Left hindlimb (tissue), 1 donor: ENCODE results near the gene SPON1.
"Not testable (repeated sequence)": the region's sequence is repeated elsewhere in the genome, so short reads cannot be mapped to it uniquely, and the experiment has no call there.

Experiments used
- DNase-seq: peaks from one replicate; pipeline ENCODE4 v3.0.0-alpha.2; 2018

SPON1 gene

GRCh38 chr11:14252501-14252900, 290.0 kb downstream of the SPON1 start:
- not testable (repeated sequence) for DNase-seq

- DNase-seq = peak; percentile 55
These were observed 290.9 kb downstream of the SPON1 start for GRCh38 chr11:14253421-14253820.

GRCh38 chr11:14253840-14254239, 291.3 kb downstream of the SPON1 start:
- no peak for DNase-seq

GRCh38 chr11:14254533-14255237, 292.2 kb downstream of the SPON1 start:
- no peak for DNase-seq

- DNase-seq = no peak
These were observed 292.7 kb downstream of the SPON1 start for GRCh38 chr11:14255238-14255534.

- no peak for DNase-seq
These were observed 295.9 kb downstream of the SPON1 start for GRCh38 chr11:14258221-14258935.

- no peak for DNase-seq
These were observed 296.8 kb downstream of the SPON1 start for GRCh38 chr11:14259186-14259784.

GRCh38 chr11:14259878-14260277, 297.4 kb downstream of the SPON1 start:
- no peak for DNase-seq

GRCh38 chr11:14261066-14261465, 298.5 kb downstream of the SPON1 start:
- no peak for DNase-seq

- DNase-seq = no peak
These were observed 299.8 kb downstream of the SPON1 start for GRCh38 chr11:14262271-14262846.

- no peak for DNase-seq
These were observed 302.4 kb downstream of the SPON1 start for GRCh38 chr11:14264966-14265365.

- DNase-seq = no peak
These were observed 304.1 kb downstream of the SPON1 start for GRCh38 chr11:14266622-14267021.

GRCh38 chr11:14267861-14268635, 305.5 kb downstream of the SPON1 start:
- DNase-seq = no peak

- no peak for DNase-seq
These were observed 307.4 kb downstream of the SPON1 start for GRCh38 chr11:14269692-14270573.

GRCh38 chr11:14270690-14271542, 308.4 kb downstream of the SPON1 start:
- no peak for DNase-seq

- no peak for DNase-seq
These were observed 311.4 kb downstream of the SPON1 start for GRCh38 chr11:14273895-14274294.

- no peak for DNase-seq
These were observed 312.6 kb downstream of the SPON1 start for GRCh38 chr11:14275076-14275475.

- DNase-seq = not testable (repeated sequence)
These were observed 316.3 kb downstream of the SPON1 start for GRCh38 chr11:14278869-14279268.

GRCh38 chr11:14288189-14288935, 325.8 kb downstream of the SPON1 start:
- DNase-seq = no peak

- no peak for DNase-seq
These were observed 327.9 kb downstream of the SPON1 start for GRCh38 chr11:14290422-14290821.
